ENCODE data around the gene GTF2IRD1. TPM values are rescaled to one million over a fixed set of nuclear protein-coding genes. Genes with fewer than 3 reads are reported as not detected.

Gene GTF2IRD1
- total and polyA plus RNA-seq, 2 donors (not counting 1 experiment from before 2014, with no cell fraction given) = 7.8 to 14.7 TPM

DNA sequence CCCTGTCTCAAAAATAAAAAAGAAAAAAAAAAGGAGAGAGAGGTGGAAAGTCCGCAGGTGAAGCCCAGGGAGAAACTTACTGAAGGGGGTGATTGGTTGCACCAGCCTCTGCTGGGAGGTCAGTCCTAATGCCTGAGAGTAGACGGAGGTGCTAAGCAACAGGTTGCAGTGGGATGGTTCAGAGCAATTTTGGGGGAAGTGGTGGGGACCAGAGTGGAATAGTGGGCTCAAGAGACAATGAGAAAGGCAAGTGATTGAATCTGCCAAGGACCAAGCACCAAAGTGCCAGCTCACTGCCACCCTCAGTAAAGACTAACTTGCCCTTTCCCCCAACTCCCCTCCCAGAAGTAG is 113.6 kb downstream of the GTF2IRD1 start:
- Histone ChIP-seq H3K79me2 (ENCODE audit: control insufficient read depth, insufficient read depth, low read length) (no peaks in the 10 kb centered on the region), H3K4me3 (replicated peaks in 1 of 4; ENCODE audit: control extremely low read depth in 1 of 4, insufficient read depth in 1 of 4, low read depth in 3 of 4, low read length in 4 of 4) (no peak overlapping the region), H4K20me1 (ENCODE audit: control insufficient read depth, extremely low read depth, insufficient read depth, low read length) (no peaks in the 10 kb centered on the region), H2AFZ (ENCODE audit: low read length) (no peak overlapping the region), H3K4me1 (ENCODE audit: control insufficient read depth, extremely low read depth, insufficient read depth, low read length) (no peaks in the 10 kb centered on the region), H3K4me2 (ENCODE audit: extremely low read depth, insufficient read depth, low read length) (no peak overlapping the region), H3K9me3 (ENCODE audit: control insufficient read depth, insufficient read depth, low read depth, low read length) (no peaks in the 10 kb centered on the region), H3K36me3 (ENCODE audit: control insufficient read depth, insufficient read depth, low read length) (no peaks in the 10 kb centered on the region), H3K27me3 (ENCODE audit: control insufficient read depth, insufficient read depth, low read length) (no peaks in the 10 kb centered on the region), H3K9ac (ENCODE audit: insufficient read depth, low read length) (no peak overlapping the region), H3K27ac (ENCODE audit: insufficient read depth, low read length) (no peak overlapping the region)
- TF ChIP-seq, protein P1, sequence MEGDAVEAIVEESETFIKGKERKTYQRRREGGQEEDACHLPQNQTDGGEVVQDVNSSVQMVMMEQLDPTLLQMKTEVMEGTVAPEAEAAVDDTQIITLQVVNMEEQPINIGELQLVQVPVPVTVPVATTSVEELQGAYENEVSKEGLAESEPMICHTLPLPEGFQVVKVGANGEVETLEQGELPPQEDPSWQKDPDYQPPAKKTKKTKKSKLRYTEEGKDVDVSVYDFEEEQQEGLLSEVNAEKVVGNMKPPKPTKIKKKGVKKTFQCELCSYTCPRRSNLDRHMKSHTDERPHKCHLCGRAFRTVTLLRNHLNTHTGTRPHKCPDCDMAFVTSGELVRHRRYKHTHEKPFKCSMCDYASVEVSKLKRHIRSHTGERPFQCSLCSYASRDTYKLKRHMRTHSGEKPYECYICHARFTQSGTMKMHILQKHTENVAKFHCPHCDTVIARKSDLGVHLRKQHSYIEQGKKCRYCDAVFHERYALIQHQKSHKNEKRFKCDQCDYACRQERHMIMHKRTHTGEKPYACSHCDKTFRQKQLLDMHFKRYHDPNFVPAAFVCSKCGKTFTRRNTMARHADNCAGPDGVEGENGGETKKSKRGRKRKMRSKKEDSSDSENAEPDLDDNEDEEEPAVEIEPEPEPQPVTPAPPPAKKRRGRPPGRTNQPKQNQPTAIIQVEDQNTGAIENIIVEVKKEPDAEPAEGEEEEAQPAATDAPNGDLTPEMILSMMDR (conservative IDR thresholded peaks at IDR 0.05 in 1 of 2, IDR thresholded peaks at IDR 0.05 in 1 of 2; ENCODE audit: low read depth in 1 of 2, low read length in 2 of 2) = no peak
- TF ChIP-seq EZH2 (IDR thresholded peaks at IDR 0.05; ENCODE audit: low read length, missing control alignments) = no peak
- no peak for DNase-seq (ENCODE audit: low read depth in 2 of 2)

DNA sequence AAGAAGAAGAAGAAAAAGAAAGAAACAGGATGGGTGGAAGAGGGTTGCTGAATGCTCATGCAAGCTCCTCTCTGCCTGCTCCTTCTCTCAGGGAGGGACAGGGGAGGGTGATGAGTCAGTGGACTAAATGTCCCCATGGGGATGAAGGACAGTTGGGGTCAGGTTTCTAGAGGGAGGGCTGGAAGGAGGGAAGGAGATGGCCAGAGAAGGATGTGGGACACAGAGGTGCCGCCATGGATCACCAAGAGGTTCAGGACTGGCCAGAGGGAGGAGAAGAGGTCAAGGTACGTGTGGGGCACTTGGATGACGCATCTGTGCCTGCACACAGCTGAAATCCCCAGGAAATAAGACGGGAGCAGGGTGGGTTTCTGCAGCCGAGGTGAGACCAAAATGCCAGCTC is 115.0 kb downstream of the GTF2IRD1 start:
- no peak overlapping the region for H2AFZ ChIP-seq (ENCODE audit: low read length)
- H3K4me3 ChIP-seq (replicated peaks in 1 of 4; ENCODE audit: control extremely low read depth in 1 of 4, insufficient read depth in 1 of 4, low read depth in 3 of 4, low read length in 4 of 4) = no peak overlapping the region
- no peaks in the 10 kb centered on the region for H3K9me3 ChIP-seq (ENCODE audit: control insufficient read depth, insufficient read depth, low read depth, low read length)
- H3K79me2 ChIP-seq (ENCODE audit: control insufficient read depth, insufficient read depth, low read length) = no peaks in the 10 kb centered on the region
- no peak overlapping the region for H3K27ac ChIP-seq (ENCODE audit: insufficient read depth, low read length)
- no peaks in the 10 kb centered on the region for H3K36me3 ChIP-seq (ENCODE audit: control insufficient read depth, insufficient read depth, low read length)
- DNase-seq (ENCODE audit: low read depth in 2 of 2) = no peak
- H3K4me2 ChIP-seq (ENCODE audit: extremely low read depth, insufficient read depth, low read length) = no peak overlapping the region
- no peaks in the 10 kb centered on the region for H4K20me1 ChIP-seq (ENCODE audit: control insufficient read depth, extremely low read depth, insufficient read depth, low read length)
- no peak overlapping the region for H3K9ac ChIP-seq (ENCODE audit: insufficient read depth, low read length)
- no peaks in the 10 kb centered on the region for H3K4me1 ChIP-seq (ENCODE audit: control insufficient read depth, extremely low read depth, insufficient read depth, low read length)
- H3K27me3 ChIP-seq (ENCODE audit: control insufficient read depth, insufficient read depth, low read length) = no peaks in the 10 kb centered on the region
- TF ChIP-seq, protein P1 (conservative IDR thresholded peaks at IDR 0.05 in 1 of 2, IDR thresholded peaks at IDR 0.05 in 1 of 2; ENCODE audit: low read depth in 1 of 2, low read length in 2 of 2) = no peak
- no peak for TF ChIP-seq EZH2 (IDR thresholded peaks at IDR 0.05; ENCODE audit: low read length, missing control alignments)

GRCh38 chr7:74569501-74570075 is 115.9 kb downstream of the GTF2IRD1 start:
- H3K4me3 ChIP-seq (replicated peaks in 1 of 4; ENCODE audit: control extremely low read depth in 1 of 4, insufficient read depth in 1 of 4, low read depth in 3 of 4, low read length in 4 of 4) = no peak overlapping the region
- no peak overlapping the region for H2AFZ ChIP-seq (ENCODE audit: low read length)
- TF ChIP-seq EZH2 (IDR thresholded peaks at IDR 0.05; ENCODE audit: low read length, missing control alignments) = no peak
- TF ChIP-seq, protein P1 (conservative IDR thresholded peaks at IDR 0.05 in 1 of 2, IDR thresholded peaks at IDR 0.05 in 1 of 2; ENCODE audit: low read depth in 1 of 2, low read length in 2 of 2) = no peak
- no peaks in the 10 kb centered on the region for H3K79me2 ChIP-seq (ENCODE audit: control insufficient read depth, insufficient read depth, low read length)
- no peaks in the 10 kb centered on the region for H4K20me1 ChIP-seq (ENCODE audit: control insufficient read depth, extremely low read depth, insufficient read depth, low read length)
- no peak for DNase-seq (ENCODE audit: low read depth in 2 of 2)
- H3K9ac ChIP-seq (ENCODE audit: insufficient read depth, low read length) = no peak overlapping the region
- H3K4me1 ChIP-seq (ENCODE audit: control insufficient read depth, extremely low read depth, insufficient read depth, low read length) = no peaks in the 10 kb centered on the region
- H3K27me3 ChIP-seq (ENCODE audit: control insufficient read depth, insufficient read depth, low read length) = no peaks in the 10 kb centered on the region
- no peaks in the 10 kb centered on the region for H3K9me3 ChIP-seq (ENCODE audit: control insufficient read depth, insufficient read depth, low read depth, low read length)
- H3K4me2 ChIP-seq (ENCODE audit: extremely low read depth, insufficient read depth, low read length) = no peak overlapping the region
- no peak overlapping the region for H3K27ac ChIP-seq (ENCODE audit: insufficient read depth, low read length)
- H3K36me3 ChIP-seq (ENCODE audit: control insufficient read depth, insufficient read depth, low read length) = no peaks in the 10 kb centered on the region
